GM12875 (cell line): ENCODE results near the gene GDAP1L1.
"Not testable (repeated sequence)": the region's sequence is repeated elsewhere in the genome, so short reads cannot be mapped to it uniquely, and the experiment has no call there.

Experiments
- H3K4me3 ChIP-seq: one replicate; pipeline ENCODE4 v1.5.1; 2011; ENCODE audit warnings: low read depth, low read length, control low read depth
- TF ChIP-seq, protein P1 (sequence below): IDR thresholded peaks from 2 replicates; pipeline ENCODE4 v1.5.1; 2011; ENCODE audit warnings: low read depth, mild to moderate bottlenecking, control low read depth, inconsistent platforms, low read length, moderate library complexity, borderline replicate concordance; ENCODE audit not compliant: insufficient read depth

GDAP1L1 gene

DNA sequence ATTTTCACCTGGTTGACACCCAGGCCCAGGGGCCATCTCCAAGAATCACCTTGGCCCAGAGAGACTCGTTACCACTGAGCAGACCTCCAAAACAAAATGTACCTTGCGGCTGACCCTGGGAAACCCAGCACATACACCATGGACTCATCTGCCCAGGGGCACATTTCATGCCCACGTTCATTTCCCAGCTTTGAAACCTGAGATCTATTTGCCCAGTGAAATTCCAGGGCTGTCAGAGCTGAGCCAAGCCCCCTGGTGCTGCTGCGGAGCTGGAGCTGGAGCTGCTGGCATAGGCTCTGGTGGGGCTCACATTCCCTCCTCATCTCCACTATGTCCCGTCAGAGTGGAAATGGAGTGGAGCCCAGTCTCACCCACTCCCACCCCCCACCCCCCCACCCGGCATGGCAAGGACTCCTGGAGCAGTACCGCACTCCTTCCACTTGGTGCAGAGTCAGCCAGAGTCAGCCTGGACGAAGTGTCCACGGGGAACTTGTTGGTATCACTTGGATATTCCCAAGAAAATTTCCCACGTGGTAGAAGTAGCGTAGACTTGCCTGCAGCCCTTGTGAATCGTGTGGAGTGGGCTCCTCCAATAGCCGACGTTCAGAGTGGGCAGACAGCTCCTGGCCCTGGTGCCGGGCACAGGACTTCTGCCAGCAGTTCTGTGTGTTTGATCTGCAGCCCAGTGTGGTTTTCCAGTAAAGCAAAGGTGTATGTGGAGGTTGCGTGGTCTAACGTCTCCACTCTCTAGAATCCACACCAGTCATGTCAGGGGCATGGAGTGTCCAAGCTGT, 18.4 kb upstream of the GDAP1L1 start:
- TF ChIP-seq, protein P1, sequence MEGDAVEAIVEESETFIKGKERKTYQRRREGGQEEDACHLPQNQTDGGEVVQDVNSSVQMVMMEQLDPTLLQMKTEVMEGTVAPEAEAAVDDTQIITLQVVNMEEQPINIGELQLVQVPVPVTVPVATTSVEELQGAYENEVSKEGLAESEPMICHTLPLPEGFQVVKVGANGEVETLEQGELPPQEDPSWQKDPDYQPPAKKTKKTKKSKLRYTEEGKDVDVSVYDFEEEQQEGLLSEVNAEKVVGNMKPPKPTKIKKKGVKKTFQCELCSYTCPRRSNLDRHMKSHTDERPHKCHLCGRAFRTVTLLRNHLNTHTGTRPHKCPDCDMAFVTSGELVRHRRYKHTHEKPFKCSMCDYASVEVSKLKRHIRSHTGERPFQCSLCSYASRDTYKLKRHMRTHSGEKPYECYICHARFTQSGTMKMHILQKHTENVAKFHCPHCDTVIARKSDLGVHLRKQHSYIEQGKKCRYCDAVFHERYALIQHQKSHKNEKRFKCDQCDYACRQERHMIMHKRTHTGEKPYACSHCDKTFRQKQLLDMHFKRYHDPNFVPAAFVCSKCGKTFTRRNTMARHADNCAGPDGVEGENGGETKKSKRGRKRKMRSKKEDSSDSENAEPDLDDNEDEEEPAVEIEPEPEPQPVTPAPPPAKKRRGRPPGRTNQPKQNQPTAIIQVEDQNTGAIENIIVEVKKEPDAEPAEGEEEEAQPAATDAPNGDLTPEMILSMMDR: no peak
- no peak overlapping the region for H3K4me3 ChIP-seq

- no peak overlapping the region for H3K4me3 ChIP-seq
- TF ChIP-seq, protein P1: no peak
Observed at GRCh38 chr20:44231193-44231592, 15.9 kb upstream of the GDAP1L1 start.

- TF ChIP-seq, protein P1: no peak
- no peak overlapping the region for H3K4me3 ChIP-seq
Observed at GRCh38 chr20:44231713-44232468, 15.2 kb upstream of the GDAP1L1 start.

DNA sequence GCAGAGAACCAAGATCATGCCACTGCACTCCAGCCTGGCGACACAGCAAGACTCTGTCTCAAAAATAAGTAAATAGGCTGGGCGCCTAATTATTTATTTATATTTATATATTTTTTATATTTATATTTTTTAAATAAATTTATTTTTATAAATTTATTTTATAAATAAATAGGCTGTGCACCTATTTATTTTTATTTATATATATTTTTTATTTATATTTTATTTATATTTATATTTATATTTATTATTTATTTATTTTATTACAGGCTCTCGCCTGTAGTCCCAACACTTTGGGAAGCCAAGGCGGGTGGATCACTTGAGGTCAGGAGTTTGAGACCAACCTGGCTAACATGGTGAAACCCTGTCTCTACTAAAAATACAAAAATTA, 14.6 kb upstream of the GDAP1L1 start:
- H3K4me3 ChIP-seq: not testable (repeated sequence)

- TF ChIP-seq, protein P1: no peak
Observed at GRCh38 chr20:44233436-44234016, 13.6 kb upstream of the GDAP1L1 start.

GRCh38 chr20:44234566-44235317, 12.4 kb upstream of the GDAP1L1 start:
- H3K4me3 ChIP-seq: no peak overlapping the region
- TF ChIP-seq, protein P1: no peak

More at GRCh38 chr20:44233436-44234016, 13.6 kb upstream of the GDAP1L1 start:
- H3K4me3 ChIP-seq: no peak overlapping the region

DNA sequence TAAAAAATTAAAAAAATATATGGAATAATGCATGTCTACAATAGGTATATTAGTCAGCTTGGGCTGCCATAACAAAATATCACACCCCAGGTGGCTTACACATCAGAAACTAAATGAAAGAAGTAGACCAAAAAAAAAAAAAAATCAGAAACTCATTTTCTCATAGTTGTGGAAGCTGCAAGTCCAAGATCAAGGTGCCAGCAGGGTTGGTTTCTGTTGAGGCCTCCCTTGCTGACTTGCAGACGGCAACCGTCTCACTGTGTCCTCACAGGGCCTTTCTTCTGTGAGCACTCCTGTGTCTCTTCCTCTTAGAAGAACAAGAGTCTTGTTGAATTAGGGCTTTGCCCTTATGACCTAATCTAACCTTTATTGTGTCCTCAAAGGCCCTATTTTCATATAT, 11.4 kb upstream of the GDAP1L1 start:
- H3K4me3 ChIP-seq: no peak overlapping the region
- TF ChIP-seq, protein P1: no peak

- H3K4me3 ChIP-seq: not testable (repeated sequence)
Observed at GRCh38 chr20:44236840-44237239, 10.3 kb upstream of the GDAP1L1 start.
